ENCODE measurements around the gene MICOS13. TPM values are rescaled to one million over a fixed set of nuclear protein-coding genes. Genes with fewer than 3 reads are reported as not detected.

Gene MICOS13
- polyA plus RNA-seq, 1 of the 3 experiments (the other 2 are of a cell fraction) = 112 TPM

GRCh38 chr19:5690955-5691821 is 10.9 kb upstream of the MICOS13 start:
- no peaks in the 10 kb centered on the region for H3K9me3 ChIP-seq
- peak; percentile 67 for DNase-seq
- no peaks in the 10 kb centered on the region for H3K27me3 ChIP-seq (ENCODE audit: insufficient read depth)
- POLR2A ChIA-PET = interaction anchor here (0.6 to 1.6 kb wide), 7 partner anchors 9 to 89 kb away, joined by 3 to 12 read pairs (median 5); partner anchors contain the start of genes CATSPERD, LONP1, SAFB and SAFB2
- WGBS (ENCODE audit: low lambda C conversion rate) = 2% methylated on average over 24 of the region's 54 CpGs
- H2AFZ ChIP-seq (ENCODE audit: low read depth) = no peak overlapping the region
- peaks cover 9 to 45% of the 10 kb centered on the region in 2 experiments for H3K36me3 ChIP-seq (replicated peaks in 1 of 2; ENCODE audit: control insufficient read depth in 1 of 2, insufficient read depth in 2 of 2, low read length in 1 of 2)
- H3K9me2 ChIP-seq = no peaks in the 10 kb centered on the region
- H3K4me2 ChIP-seq = peak overlapping the region; percentile 93
- H4K20me1 ChIP-seq (ENCODE audit: insufficient read depth) = peaks cover 61% of the 10 kb centered on the region
- H3K4me3 ChIP-seq (ENCODE audit: low read depth in 2 of 2, low read length in 1 of 2) = peak overlapping the region; percentile 97
- H3K27ac ChIP-seq (ENCODE audit: low read depth in 2 of 2, low read length in 1 of 2) = peak overlapping the region; percentile 83 to 93
- peaks cover 46% of the 10 kb centered on the region for H3F3A ChIP-seq (replicated peaks; ENCODE audit: insufficient read depth)
- CTCF ChIA-PET = interaction anchor here (0.5 to 3.8 kb wide), 8 partner anchors 9 to 364 kb away, joined by 3 to 31 read pairs (median 3); partner anchors contain the start of genes CATSPERD and LONP1
- H3K9ac ChIP-seq = peak overlapping the region; percentile 94
- peaks cover 0 to 27% of the 10 kb centered on the region in 2 experiments; a peak in 1 of 4 replicates for H3K4me1 ChIP-seq (ENCODE audit: control insufficient read depth in 1 of 2, insufficient read depth in 2 of 2, low read depth in 1 of 2, low read length in 1 of 2)
- H3K79me2 ChIP-seq (ENCODE audit: insufficient read depth) = peaks cover 53% of the 10 kb centered on the region
- TF ChIP-seq EZH2phosphoT487 (IDR thresholded peaks at IDR 0.05; ENCODE audit: borderline replicate concordance, low read depth) (no peak), CHD2 (IDR thresholded peaks at IDR 0.05; ENCODE audit: low read length, partially characterized antibody) (no peak), NRF1 (IDR thresholded peaks at IDR 0.05; ENCODE audit: low read depth, low read length) (no peak), MXI1 (IDR thresholded peaks at IDR 0.05; ENCODE audit: low read depth, low read length) (no peak), FOXJ3 (CRISPR knock-in tag; IDR thresholded peaks at IDR 0.05) (no peak), RCOR1 (IDR thresholded peaks at IDR 0.05; ENCODE audit: low read length) (no peak), FOXM1 (IDR thresholded peaks at IDR 0.05; ENCODE audit: low read depth) (no peak), ZBTB33 (IDR thresholded peaks at IDR 0.05; ENCODE audit: borderline replicate concordance, low read depth) (no peak), SMC3 (IDR thresholded peaks at IDR 0.05; ENCODE audit: low read depth, low read length) (no peak), MEF2A (IDR thresholded peaks at IDR 0.05; ENCODE audit: borderline replicate concordance, low read depth) (no peak), NFIC (IDR thresholded peaks at IDR 0.05; ENCODE audit: borderline replicate concordance) (peak; percentile 29; the same call in 1 of the 2 replicates), EP300 (IDR thresholded peaks at IDR 0.05; ENCODE audit: borderline replicate concordance in 1 of 2, low read depth in 1 of 2, low read length in 1 of 2) (no peak), RXRA (IDR thresholded peaks at IDR 0.05; ENCODE audit: borderline replicate concordance, low read depth) (no peak), TCF12 (IDR thresholded peaks at IDR 0.05) (no peak), IRF3 (IDR thresholded peaks at IDR 0.05; ENCODE audit: low read depth, low read length) (no peak), JUND (IDR thresholded peaks at IDR 0.05) (no peak; the same call in 1 of the 2 replicates), GABPA (IDR thresholded peaks at IDR 0.05; ENCODE audit: low read depth) (no peak), RAD21 (IDR thresholded peaks at IDR 0.05; ENCODE audit: low read length) (no peak), TEAD4 (IDR thresholded peaks at IDR 0.05; ENCODE audit: borderline replicate concordance, insufficient read depth) (no peak), ELF1 (IDR thresholded peaks at IDR 0.05) (peak; percentile 22; the same call in 1 of the 2 replicates), RFX5 (IDR thresholded peaks at IDR 0.05; ENCODE audit: low read length) (no peak)
- TF ChIP-seq, protein P1, sequence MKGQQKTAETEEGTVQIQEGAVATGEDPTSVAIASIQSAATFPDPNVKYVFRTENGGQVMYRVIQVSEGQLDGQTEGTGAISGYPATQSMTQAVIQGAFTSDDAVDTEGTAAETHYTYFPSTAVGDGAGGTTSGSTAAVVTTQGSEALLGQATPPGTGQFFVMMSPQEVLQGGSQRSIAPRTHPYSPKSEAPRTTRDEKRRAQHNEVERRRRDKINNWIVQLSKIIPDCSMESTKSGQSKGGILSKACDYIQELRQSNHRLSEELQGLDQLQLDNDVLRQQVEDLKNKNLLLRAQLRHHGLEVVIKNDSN (IDR thresholded peaks at IDR 0.05; ENCODE audit: borderline replicate concordance, low read depth) = no peak
- TF ChIP-seq, protein P2, sequence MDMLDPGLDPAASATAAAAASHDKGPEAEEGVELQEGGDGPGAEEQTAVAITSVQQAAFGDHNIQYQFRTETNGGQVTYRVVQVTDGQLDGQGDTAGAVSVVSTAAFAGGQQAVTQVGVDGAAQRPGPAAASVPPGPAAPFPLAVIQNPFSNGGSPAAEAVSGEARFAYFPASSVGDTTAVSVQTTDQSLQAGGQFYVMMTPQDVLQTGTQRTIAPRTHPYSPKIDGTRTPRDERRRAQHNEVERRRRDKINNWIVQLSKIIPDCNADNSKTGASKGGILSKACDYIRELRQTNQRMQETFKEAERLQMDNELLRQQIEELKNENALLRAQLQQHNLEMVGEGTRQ (IDR thresholded peaks at IDR 0.05; ENCODE audit: borderline replicate concordance, low read depth, low read length) = no peak
- TF ChIP-seq, protein P3, sequence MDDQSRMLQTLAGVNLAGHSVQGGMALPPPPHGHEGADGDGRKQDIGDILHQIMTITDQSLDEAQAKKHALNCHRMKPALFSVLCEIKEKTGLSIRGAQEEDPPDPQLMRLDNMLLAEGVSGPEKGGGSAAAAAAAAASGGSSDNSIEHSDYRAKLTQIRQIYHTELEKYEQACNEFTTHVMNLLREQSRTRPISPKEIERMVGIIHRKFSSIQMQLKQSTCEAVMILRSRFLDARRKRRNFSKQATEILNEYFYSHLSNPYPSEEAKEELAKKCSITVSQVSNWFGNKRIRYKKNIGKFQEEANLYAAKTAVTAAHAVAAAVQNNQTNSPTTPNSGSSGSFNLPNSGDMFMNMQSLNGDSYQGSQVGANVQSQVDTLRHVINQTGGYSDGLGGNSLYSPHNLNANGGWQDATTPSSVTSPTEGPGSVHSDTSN (IDR thresholded peaks at IDR 0.05) = peak; percentile 3; the same call in 1 of the 2 replicates
- TF ChIP-seq, protein P4, sequence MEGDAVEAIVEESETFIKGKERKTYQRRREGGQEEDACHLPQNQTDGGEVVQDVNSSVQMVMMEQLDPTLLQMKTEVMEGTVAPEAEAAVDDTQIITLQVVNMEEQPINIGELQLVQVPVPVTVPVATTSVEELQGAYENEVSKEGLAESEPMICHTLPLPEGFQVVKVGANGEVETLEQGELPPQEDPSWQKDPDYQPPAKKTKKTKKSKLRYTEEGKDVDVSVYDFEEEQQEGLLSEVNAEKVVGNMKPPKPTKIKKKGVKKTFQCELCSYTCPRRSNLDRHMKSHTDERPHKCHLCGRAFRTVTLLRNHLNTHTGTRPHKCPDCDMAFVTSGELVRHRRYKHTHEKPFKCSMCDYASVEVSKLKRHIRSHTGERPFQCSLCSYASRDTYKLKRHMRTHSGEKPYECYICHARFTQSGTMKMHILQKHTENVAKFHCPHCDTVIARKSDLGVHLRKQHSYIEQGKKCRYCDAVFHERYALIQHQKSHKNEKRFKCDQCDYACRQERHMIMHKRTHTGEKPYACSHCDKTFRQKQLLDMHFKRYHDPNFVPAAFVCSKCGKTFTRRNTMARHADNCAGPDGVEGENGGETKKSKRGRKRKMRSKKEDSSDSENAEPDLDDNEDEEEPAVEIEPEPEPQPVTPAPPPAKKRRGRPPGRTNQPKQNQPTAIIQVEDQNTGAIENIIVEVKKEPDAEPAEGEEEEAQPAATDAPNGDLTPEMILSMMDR (IDR thresholded peaks at IDR 0.05) = no peak

Measured in SK-N-SH (cell line).